AG09309 (cell line): Measurements from ENCODE around the gene NEDD9.

ENCODE experiments used
- DNase-seq: peaks from one replicate; pipeline ENCODE4 v3.0.0-alpha.2; 2010; ENCODE audit warnings: low read depth
- H3K4me3 ChIP-seq: 2 replicates; pipeline ENCODE4 v1.5.1; 2011; ENCODE audit warnings: mild to moderate bottlenecking, low read depth, low read length, moderate library complexity; ENCODE audit not compliant: control insufficient read depth
- CTCF ChIP-seq: IDR thresholded peaks from 2 replicates; pipeline ENCODE4 v1.5.1; 2011; ENCODE audit warnings: mild to moderate bottlenecking, low read depth, low read length, inconsistent platforms; ENCODE audit not compliant: insufficient read depth, control insufficient read depth; ENCODE audit errors: missing control alignments

Gene NEDD9

GRCh38 chr6:11263291-11263775 lies 30.9 kb upstream of the NEDD9 start:
- no peak overlapping the region for H3K4me3 ChIP-seq
- DNase-seq: no peak
- TF ChIP-seq CTCF: no peak

GRCh38 chr6:11262242-11262641 lies 29.8 kb upstream of the NEDD9 start:
- DNase-seq: no peak
- no peak overlapping the region for H3K4me3 ChIP-seq
- TF ChIP-seq CTCF: no peak

GRCh38 chr6:11260249-11261038 lies 28.0 kb upstream of the NEDD9 start:
- TF ChIP-seq CTCF: no peak
- no peak overlapping the region for H3K4me3 ChIP-seq
- DNase-seq: no peak

GRCh38 chr6:11258260-11259237 lies 26.1 kb upstream of the NEDD9 start:
- no peak for TF ChIP-seq CTCF

GRCh38 chr6:11255610-11256009 lies 23.1 kb upstream of the NEDD9 start:
- no peak for DNase-seq
- no peak for TF ChIP-seq CTCF
- H3K4me3 ChIP-seq: no peak overlapping the region

More at GRCh38 chr6:11258260-11259237, 26.1 kb upstream of the NEDD9 start:
- no peak for DNase-seq
- H3K4me3 ChIP-seq: no peak overlapping the region

- TF ChIP-seq CTCF: no peak
- DNase-seq: no peak
- H3K4me3 ChIP-seq: no peak overlapping the region
These were observed 21.1 kb upstream of the NEDD9 start for GRCh38 chr6:11253594-11253993.
